GM18861 (cell line): ENCODE measurements around the gene SPTBN4.
A peak's percentile ranks its signal among the peaks of the same experiment; 100 is the strongest.

Source experiments
- ATAC-seq: cut with Tn5 transposase; IDR thresholded peaks from one replicate; pipeline ENCODE4 v1.9.1; 2021; ENCODE audit not compliant: unreplicated experiment

SPTBN4 gene

GRCh38 chr19:40600570-40601133 is 133.9 kb downstream of the SPTBN4 start:
- ATAC-seq = no peak

- no peak for ATAC-seq
These were observed 134.6 kb downstream of the SPTBN4 start, which contains the start of gene LTBP4 for GRCh38 chr19:40601134-40601974. LTBP4 (plus strand) TSS chr19:40601369; CDS start chr19:40601388, 19 bp downstream.

- no peak for ATAC-seq
These were observed 136.2 kb downstream of the SPTBN4 start for GRCh38 chr19:40603071-40603388.

- peak; percentile 75 for ATAC-seq
These were observed 136.8 kb downstream of the SPTBN4 start for GRCh38 chr19:40603389-40604170.

- no peak for ATAC-seq
These were observed 137.4 kb downstream of the SPTBN4 start for GRCh38 chr19:40604171-40604646.

- no peak for ATAC-seq
These were observed 137.9 kb downstream of the SPTBN4 start for GRCh38 chr19:40604647-40605215.

- no peak for ATAC-seq
These were observed 138.6 kb downstream of the SPTBN4 start for GRCh38 chr19:40605216-40605971.

GRCh38 chr19:40607311-40608239 is 140.8 kb downstream of the SPTBN4 start:
- ATAC-seq = no peak

- ATAC-seq = no peak
These were observed 141.4 kb downstream of the SPTBN4 start for GRCh38 chr19:40608240-40608621.

- ATAC-seq = no peak
These were observed 142.2 kb downstream of the SPTBN4 start for GRCh38 chr19:40608957-40609356.

GRCh38 chr19:40609561-40610395 is 143.0 kb downstream of the SPTBN4 start:
- ATAC-seq = peak; percentile 33

GRCh38 chr19:40610396-40611064 is 143.7 kb downstream of the SPTBN4 start:
- no peak for ATAC-seq

GRCh38 chr19:40611096-40611495 is 144.3 kb downstream of the SPTBN4 start:
- no peak for ATAC-seq

GRCh38 chr19:40611900-40612698 is 145.3 kb downstream of the SPTBN4 start:
- ATAC-seq = no peak

- no peak for ATAC-seq
These were observed 146.3 kb downstream of the SPTBN4 start for GRCh38 chr19:40612831-40613689.
